ENCODE results near the gene AP4E1. TPM values are rescaled to one million over a fixed set of nuclear protein-coding genes. Genes with fewer than 3 reads are reported as not detected.

Gene AP4E1
- total RNA-seq, 1 donor from 2014 or later: 15.8 TPM

DNA sequence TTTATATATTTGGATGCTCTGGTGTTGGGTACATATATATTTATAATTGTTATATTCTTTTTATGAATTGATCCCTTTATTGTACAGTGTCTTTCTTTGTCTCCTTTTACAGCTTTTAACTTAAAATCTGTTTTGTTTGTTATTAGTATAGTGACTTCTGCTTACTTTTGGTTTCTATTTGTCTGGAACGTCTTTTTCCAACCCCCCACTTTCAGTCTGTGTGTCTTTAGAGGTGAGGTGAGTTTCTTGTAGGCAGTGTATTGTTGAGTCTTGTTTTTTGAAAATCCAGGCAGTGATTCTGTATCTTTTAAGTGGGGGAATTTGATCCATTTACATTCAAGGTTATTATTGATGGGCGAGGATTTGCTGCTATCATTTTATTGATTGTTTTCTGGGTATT is 62.0 kb downstream of the AP4E1 start:
- Mint-ChIP-seq H3K4me3 (no peak overlapping the region), H3K27ac (no peak overlapping the region), H3K9me3 (peaks cover 47% of the 10 kb centered on the region), H3K36me3 (ENCODE audit: low read depth) (peaks cover 54% of the 10 kb centered on the region), H3K27me3 (ENCODE audit: insufficient read depth) (no peaks in the 10 kb centered on the region), H3K4me1 (ENCODE audit: low read depth) (peaks cover 7% of the 10 kb centered on the region)
- no peak for DNase-seq (ENCODE audit: low spot score)
- intact Hi-C loops (cut with micrococcal nuclease): no loop called here

DNA sequence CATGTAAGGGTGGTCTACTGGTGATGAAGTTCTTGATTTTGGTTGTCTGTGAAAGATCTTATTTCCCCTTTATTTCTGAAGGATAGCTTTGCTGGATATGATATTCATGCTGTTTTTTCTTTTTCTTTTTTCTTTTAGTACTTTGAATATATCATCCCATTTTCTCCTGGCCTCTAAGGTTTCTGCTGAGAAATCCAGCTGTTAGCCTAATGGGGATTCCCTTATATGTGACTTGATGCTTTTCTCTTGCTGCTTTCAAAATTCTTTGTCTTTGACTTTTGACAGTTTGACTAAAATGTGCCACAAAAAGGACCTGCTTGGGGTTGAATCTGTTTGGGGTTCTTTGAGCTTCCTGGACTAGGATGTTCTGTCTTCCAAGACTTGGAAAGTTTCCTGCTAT is 62.6 kb downstream of the AP4E1 start:
- peaks cover 43% of the 10 kb centered on the region for H3K9me3 Mint-ChIP-seq
- H3K4me1 Mint-ChIP-seq (ENCODE audit: low read depth): peaks cover 7% of the 10 kb centered on the region
- no peak overlapping the region for H3K4me3 Mint-ChIP-seq
- intact Hi-C loops (cut with micrococcal nuclease): no loop called here
- H3K27me3 Mint-ChIP-seq (ENCODE audit: insufficient read depth): no peaks in the 10 kb centered on the region
- no peak overlapping the region for H3K27ac Mint-ChIP-seq
- H3K36me3 Mint-ChIP-seq (ENCODE audit: low read depth): peaks cover 54% of the 10 kb centered on the region
- no peak for DNase-seq (ENCODE audit: low spot score)

- H3K4me1 Mint-ChIP-seq (ENCODE audit: low read depth): peaks cover 7% of the 10 kb centered on the region
- peaks cover 43% of the 10 kb centered on the region for H3K9me3 Mint-ChIP-seq
- H3K4me3 Mint-ChIP-seq: no peak overlapping the region
- no peaks in the 10 kb centered on the region for H3K27me3 Mint-ChIP-seq (ENCODE audit: insufficient read depth)
- H3K36me3 Mint-ChIP-seq (ENCODE audit: low read depth): peaks cover 54% of the 10 kb centered on the region
- H3K27ac Mint-ChIP-seq: no peak overlapping the region
- DNase-seq (ENCODE audit: low spot score): no peak
- intact Hi-C loops (cut with micrococcal nuclease): no loop called here
Measured at GRCh38 chr15:50971542-50971941, 63.1 kb downstream of the AP4E1 start.

- H3K4me3 Mint-ChIP-seq: no peak overlapping the region
- no peak overlapping the region for H3K27ac Mint-ChIP-seq
- DNase-seq (ENCODE audit: low spot score): no peak
Measured at GRCh38 chr15:50973605-50974004, 65.1 kb downstream of the AP4E1 start.

GRCh38 chr15:50977162-50977561 is 68.7 kb downstream of the AP4E1 start:
- Mint-ChIP-seq H3K36me3 (ENCODE audit: low read depth) (peaks cover 37% of the 10 kb centered on the region), H3K9me3 (peaks cover 15% of the 10 kb centered on the region), H3K4me1 (ENCODE audit: low read depth) (peaks cover 6% of the 10 kb centered on the region), H3K27me3 (ENCODE audit: insufficient read depth) (no peaks in the 10 kb centered on the region), H3K4me3 (no peak overlapping the region), H3K27ac (no peak overlapping the region)
- intact Hi-C loops (cut with micrococcal nuclease): no loop called here
- DNase-seq (ENCODE audit: low spot score): no peak

More at GRCh38 chr15:50973605-50974004, 65.1 kb downstream of the AP4E1 start:
- Mint-ChIP-seq H3K27me3 (ENCODE audit: insufficient read depth) (no peaks in the 10 kb centered on the region), H3K9me3 (peaks cover 38% of the 10 kb centered on the region), H3K4me1 (ENCODE audit: low read depth) (peaks cover 9% of the 10 kb centered on the region), H3K36me3 (ENCODE audit: low read depth) (peaks cover 50% of the 10 kb centered on the region)
- intact Hi-C loops (cut with micrococcal nuclease): no loop called here

GRCh38 chr15:50978580-50978979 is 70.1 kb downstream of the AP4E1 start:
- peaks cover 6% of the 10 kb centered on the region for H3K4me1 Mint-ChIP-seq (ENCODE audit: low read depth)
- H3K9me3 Mint-ChIP-seq: peaks cover 13% of the 10 kb centered on the region
- H3K36me3 Mint-ChIP-seq (ENCODE audit: low read depth): peaks cover 34% of the 10 kb centered on the region

GRCh38 chr15:50979041-50979440 is 70.6 kb downstream of the AP4E1 start:
- peaks cover 11% of the 10 kb centered on the region for H3K9me3 Mint-ChIP-seq
- DNase-seq (ENCODE audit: low spot score): no peak

More at GRCh38 chr15:50978580-50978979, 70.1 kb downstream of the AP4E1 start:
- intact Hi-C loops (cut with micrococcal nuclease): no loop called here
- Mint-ChIP-seq H3K27me3 (ENCODE audit: insufficient read depth) (no peaks in the 10 kb centered on the region), H3K27ac (no peak overlapping the region), H3K4me3 (no peak overlapping the region)
- no peak for DNase-seq (ENCODE audit: low spot score)

DNA sequence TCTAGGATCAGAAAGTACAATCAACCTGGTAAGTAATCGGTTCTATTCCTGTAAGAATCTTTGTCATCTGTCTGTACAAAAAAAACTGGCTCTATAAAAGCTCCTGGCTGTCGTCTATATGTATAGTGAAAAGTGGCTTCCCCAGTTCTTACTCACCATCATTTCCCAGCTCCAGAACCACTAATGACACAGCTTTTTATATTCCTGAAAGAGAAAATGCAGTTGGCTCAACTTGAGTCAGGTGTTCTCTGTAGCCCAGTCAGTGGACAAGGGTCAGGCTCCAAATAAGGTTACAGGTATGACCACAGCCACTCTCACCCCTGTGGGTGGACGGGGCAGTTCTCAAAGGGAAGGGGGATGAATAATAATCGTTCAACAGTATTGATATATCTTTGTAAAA is 85.1 kb downstream of the AP4E1 start:
- H3K27me3 Mint-ChIP-seq (ENCODE audit: insufficient read depth): no peaks in the 10 kb centered on the region
- H3K9me3 Mint-ChIP-seq: no peaks in the 10 kb centered on the region
- intact Hi-C loops (cut with micrococcal nuclease): no loop called here
- H3K27ac Mint-ChIP-seq: no peak overlapping the region
- peaks cover 18% of the 10 kb centered on the region for H3K36me3 Mint-ChIP-seq (ENCODE audit: low read depth)
- DNase-seq (ENCODE audit: low spot score): no peak
- no peaks in the 10 kb centered on the region for H3K4me1 Mint-ChIP-seq (ENCODE audit: low read depth)
- no peak overlapping the region for H3K4me3 Mint-ChIP-seq

More at GRCh38 chr15:50979041-50979440, 70.6 kb downstream of the AP4E1 start:
- intact Hi-C loops (cut with micrococcal nuclease): no loop called here
- H3K27ac Mint-ChIP-seq: no peak overlapping the region
- peaks cover 34% of the 10 kb centered on the region for H3K36me3 Mint-ChIP-seq (ENCODE audit: low read depth)
- H3K27me3 Mint-ChIP-seq (ENCODE audit: insufficient read depth): no peaks in the 10 kb centered on the region
- H3K4me3 Mint-ChIP-seq: no peak overlapping the region
- peaks cover 6% of the 10 kb centered on the region for H3K4me1 Mint-ChIP-seq (ENCODE audit: low read depth)

DNA sequence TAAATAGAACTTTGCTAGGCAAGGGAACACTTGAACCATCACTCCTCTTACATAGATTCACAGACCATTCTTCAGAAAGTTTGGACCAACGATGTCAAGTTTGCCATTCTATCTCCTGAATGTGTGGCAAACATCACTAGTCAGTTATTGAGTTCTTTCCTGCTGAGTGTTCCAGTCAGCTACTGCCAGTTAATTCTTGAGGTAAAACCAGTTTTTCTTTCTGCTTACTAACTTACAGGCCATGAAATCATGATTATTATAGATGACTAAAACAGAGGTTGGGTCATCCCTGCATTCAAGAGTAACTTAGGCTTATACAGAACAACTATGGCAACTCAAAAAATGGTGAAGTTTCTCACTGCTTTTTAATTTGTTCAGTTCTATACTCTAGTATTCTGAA is 88.2 kb downstream of the AP4E1 start:
- DNase-seq (ENCODE audit: low spot score): no peak
- H3K4me1 Mint-ChIP-seq (ENCODE audit: low read depth): no peaks in the 10 kb centered on the region
- no peaks in the 10 kb centered on the region for H3K9me3 Mint-ChIP-seq
- intact Hi-C loops (cut with micrococcal nuclease): no loop called here
- H3K4me3 Mint-ChIP-seq: no peak overlapping the region
- H3K36me3 Mint-ChIP-seq (ENCODE audit: low read depth): peaks cover 27% of the 10 kb centered on the region
- H3K27ac Mint-ChIP-seq: no peak overlapping the region
- H3K27me3 Mint-ChIP-seq (ENCODE audit: insufficient read depth): no peaks in the 10 kb centered on the region

GRCh38 chr15:50997371-50998051 is 89.0 kb downstream of the AP4E1 start:
- Mint-ChIP-seq H3K9me3 (no peaks in the 10 kb centered on the region), H3K4me1 (ENCODE audit: low read depth) (no peaks in the 10 kb centered on the region), H3K27me3 (ENCODE audit: insufficient read depth) (no peaks in the 10 kb centered on the region), H3K36me3 (ENCODE audit: low read depth) (peaks cover 27% of the 10 kb centered on the region), H3K27ac (no peak overlapping the region), H3K4me3 (no peak overlapping the region)
- intact Hi-C loops (cut with micrococcal nuclease): no loop called here
- no peak for DNase-seq (ENCODE audit: low spot score)

DNA sequence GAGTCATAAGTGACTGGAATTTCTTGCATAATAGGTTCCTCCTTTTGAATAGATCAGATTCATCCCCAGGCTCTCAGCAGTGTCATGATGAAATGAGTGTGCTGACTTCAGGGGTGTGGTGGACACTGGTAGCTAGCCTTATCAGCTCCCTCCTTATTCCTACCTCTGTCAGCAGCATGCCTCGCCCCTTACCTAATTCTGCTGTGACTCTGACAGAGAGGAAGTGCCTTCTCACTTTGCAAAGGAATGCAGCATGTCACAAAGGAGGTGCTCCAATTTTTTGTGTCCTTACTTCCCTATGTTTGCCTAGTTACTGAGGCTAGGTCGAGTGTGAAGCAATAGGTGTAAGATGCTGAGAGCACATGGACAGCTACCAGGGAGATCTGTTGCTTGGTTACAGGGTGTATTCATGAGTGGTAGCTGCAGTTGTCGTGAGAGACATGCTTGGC is 95.6 kb downstream of the AP4E1 start:
- Mint-ChIP-seq H3K36me3 (ENCODE audit: low read depth) (peaks cover 21% of the 10 kb centered on the region), H3K27ac (no peak overlapping the region), H3K27me3 (ENCODE audit: insufficient read depth) (no peaks in the 10 kb centered on the region), H3K9me3 (peaks cover 16% of the 10 kb centered on the region), H3K4me3 (no peak overlapping the region), H3K4me1 (ENCODE audit: low read depth) (no peaks in the 10 kb centered on the region)
- no peak for DNase-seq (ENCODE audit: low spot score)
- intact Hi-C loops (cut with micrococcal nuclease): no loop called here

- no peaks in the 10 kb centered on the region for H3K27me3 Mint-ChIP-seq (ENCODE audit: insufficient read depth)
- DNase-seq (ENCODE audit: low spot score): no peak
- H3K27ac Mint-ChIP-seq: no peak overlapping the region
- H3K4me3 Mint-ChIP-seq: no peak overlapping the region
- intact Hi-C loops (cut with micrococcal nuclease): no loop called here
- H3K36me3 Mint-ChIP-seq (ENCODE audit: low read depth): peaks cover 18% of the 10 kb centered on the region
- peaks cover 16% of the 10 kb centered on the region for H3K9me3 Mint-ChIP-seq
- H3K4me1 Mint-ChIP-seq (ENCODE audit: low read depth): no peaks in the 10 kb centered on the region
Measured at GRCh38 chr15:51006336-51006985, 98.0 kb downstream of the AP4E1 start.

DNA sequence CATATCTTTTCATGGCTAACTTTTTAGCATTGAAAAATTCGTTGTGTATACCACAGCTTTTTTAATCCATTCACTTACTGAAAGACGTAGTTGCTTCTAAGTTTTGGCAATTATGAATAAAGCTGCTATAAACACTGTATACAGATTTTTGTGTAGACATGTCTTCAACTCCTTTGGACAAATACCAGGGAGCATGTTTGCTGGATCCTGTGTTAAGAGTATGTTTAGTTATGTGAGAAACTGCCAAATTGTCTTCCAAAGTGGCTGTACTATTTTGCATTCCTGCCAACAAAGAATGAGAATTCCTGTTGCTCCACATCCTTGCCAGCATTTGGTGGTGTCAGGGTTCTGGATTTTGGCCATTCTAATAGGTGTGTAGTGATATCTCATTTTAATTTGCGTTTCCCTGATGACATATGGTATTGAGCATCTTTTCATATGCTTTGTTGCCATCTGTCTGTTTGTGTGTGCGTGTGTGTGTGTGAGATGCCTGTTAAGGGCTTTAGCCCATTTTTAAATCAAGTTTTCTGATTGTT is 98.7 kb downstream of the AP4E1 start:
- Mint-ChIP-seq H3K9me3 (peaks cover 16% of the 10 kb centered on the region), H3K36me3 (ENCODE audit: low read depth) (peaks cover 17% of the 10 kb centered on the region), H3K4me1 (ENCODE audit: low read depth) (no peaks in the 10 kb centered on the region), H3K27me3 (ENCODE audit: insufficient read depth) (no peaks in the 10 kb centered on the region), H3K27ac (no peak overlapping the region), H3K4me3 (no peak overlapping the region)
- intact Hi-C loops (cut with micrococcal nuclease): no loop called here
- DNase-seq (ENCODE audit: low spot score): no peak
